MCF 10A (cell line): ENCODE measurements around the gene CCDC28B. TPM values are rescaled to one million over a fixed set of nuclear protein-coding genes. Genes with fewer than 3 reads are reported as not detected.
A peak's percentile ranks its signal among the peaks of the same experiment; 100 is the strongest.

Source experiments
- BruUV-seq: library from RNA; stranded (reverse); fragments of 400-500 nt; replicated peaks from 2 replicates; lab custom pipeline; 2021; lab: Mats Ljungman, UMichigan
- CTCF ChIA-PET: fragments of 300-600 bp; sonication (Branson Sonifier 250); formaldehyde crosslinking; extraction: SDS; loops from one replicate; lab custom pipeline; 2021; ENCODE audit warnings: antibody characterized with exemption, inconsistent platforms; lab: Yijun Ruan, JAX
- POLR2A ChIA-PET: fragments of 300-600, 350-650 bp; sonication (Branson Sonifier 250); formaldehyde crosslinking; extraction: SDS; loops from one replicate; lab custom pipeline; 2020; ENCODE audit warnings: antibody characterized with exemption, inconsistent platforms; lab: Yijun Ruan, JAX
- DNase-seq: peaks from one replicate; pipeline ENCODE4 v3.0.0-alpha.2; 2018; ENCODE audit not compliant: unreplicated experiment
- H3K27ac Mint-ChIP-seq: one replicate; pipeline ENCODE4 v1.8.0; 2022; ENCODE audit warnings: mild to moderate bottlenecking, low read depth, mixed read lengths; ENCODE audit not compliant: unreplicated experiment
- H3K27me3 Mint-ChIP-seq: one replicate; pipeline ENCODE4 v1.8.0; 2022; ENCODE audit warnings: mixed read lengths; ENCODE audit not compliant: insufficient read depth, unreplicated experiment
- H3K36me3 Mint-ChIP-seq: one replicate; pipeline ENCODE4 v1.8.0; 2022; ENCODE audit warnings: mild to moderate bottlenecking, moderate library complexity, mixed read lengths; ENCODE audit not compliant: insufficient read depth, unreplicated experiment
- H3K4me1 Mint-ChIP-seq: one replicate; pipeline ENCODE4 v1.8.0; 2022; ENCODE audit warnings: mixed read lengths; ENCODE audit not compliant: insufficient read depth, unreplicated experiment
- H3K4me3 Mint-ChIP-seq: one replicate; pipeline ENCODE4 v1.8.0; 2022; ENCODE audit warnings: mild to moderate bottlenecking, moderate library complexity, mixed read lengths; ENCODE audit not compliant: unreplicated experiment
- H3K9me3 Mint-ChIP-seq: one replicate; pipeline ENCODE4 v1.8.0; 2022; ENCODE audit warnings: mixed read lengths; ENCODE audit not compliant: unreplicated experiment
- intact Hi-C: fragments of 100-400 bp; cut with micrococcal nuclease; formaldehyde crosslinking; loops from 2 replicates; pipeline ENCODE4 v1.14.1; 2022
- total RNA-seq: library from RNA; stranded (reverse); gene quantifications from 2 replicates; pipeline ENCODE4 v1.2.3, GENCODE V29; 2022
- TF ChIP-seq, protein P1 (sequence below): fragments of 200-600 bp; IDR thresholded peaks from one replicate; pipeline ENCODE4 v1.8.0; 2022; ENCODE audit warnings: antibody characterized with exemption, mild to moderate bottlenecking; ENCODE audit not compliant: unreplicated experiment

Gene CCDC28B
- total RNA-seq, 1 experiment from 2014 or later: 0.91 TPM

DNA sequence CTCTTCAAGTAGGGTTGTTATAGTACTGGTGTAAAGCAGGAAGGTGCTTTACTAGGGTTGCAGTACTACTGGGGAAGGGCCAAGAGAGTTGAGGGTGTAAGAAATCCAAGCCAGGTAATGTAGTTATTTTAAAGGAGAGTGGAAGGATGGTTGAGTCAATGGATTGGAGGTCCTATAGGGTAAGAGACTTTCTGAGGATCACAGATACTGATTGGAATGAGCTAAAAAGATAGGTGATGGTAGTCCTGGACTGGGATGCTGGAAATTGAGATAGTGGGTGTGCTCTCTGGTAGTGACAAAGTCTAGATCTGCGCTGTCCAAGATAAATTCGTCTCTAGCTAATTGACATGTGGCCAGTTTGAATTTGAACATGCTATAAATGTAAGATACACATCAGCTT is 13.9 kb upstream of the CCDC28B start:
- TF ChIP-seq, protein P1, sequence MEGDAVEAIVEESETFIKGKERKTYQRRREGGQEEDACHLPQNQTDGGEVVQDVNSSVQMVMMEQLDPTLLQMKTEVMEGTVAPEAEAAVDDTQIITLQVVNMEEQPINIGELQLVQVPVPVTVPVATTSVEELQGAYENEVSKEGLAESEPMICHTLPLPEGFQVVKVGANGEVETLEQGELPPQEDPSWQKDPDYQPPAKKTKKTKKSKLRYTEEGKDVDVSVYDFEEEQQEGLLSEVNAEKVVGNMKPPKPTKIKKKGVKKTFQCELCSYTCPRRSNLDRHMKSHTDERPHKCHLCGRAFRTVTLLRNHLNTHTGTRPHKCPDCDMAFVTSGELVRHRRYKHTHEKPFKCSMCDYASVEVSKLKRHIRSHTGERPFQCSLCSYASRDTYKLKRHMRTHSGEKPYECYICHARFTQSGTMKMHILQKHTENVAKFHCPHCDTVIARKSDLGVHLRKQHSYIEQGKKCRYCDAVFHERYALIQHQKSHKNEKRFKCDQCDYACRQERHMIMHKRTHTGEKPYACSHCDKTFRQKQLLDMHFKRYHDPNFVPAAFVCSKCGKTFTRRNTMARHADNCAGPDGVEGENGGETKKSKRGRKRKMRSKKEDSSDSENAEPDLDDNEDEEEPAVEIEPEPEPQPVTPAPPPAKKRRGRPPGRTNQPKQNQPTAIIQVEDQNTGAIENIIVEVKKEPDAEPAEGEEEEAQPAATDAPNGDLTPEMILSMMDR: no peak
- POLR2A ChIA-PET: interaction anchor here (0.8 kb wide), 1 partner anchor 19 kb away, joined by 3 read pairs; the partner anchor contains the start of gene IQCC
- CTCF ChIA-PET: no interaction called here
- Mint-ChIP-seq H3K4me1 (peaks cover 25% of the 10 kb centered on the region), H3K4me3 (no peak overlapping the region), H3K36me3 (peaks cover 92% of the 10 kb centered on the region), H3K9me3 (no peaks in the 10 kb centered on the region), H3K27me3 (no peaks in the 10 kb centered on the region), H3K27ac (peak overlapping the region; percentile 49)
- intact Hi-C loops: no loop called here
- no TSS peak for BruUV-seq
- no peak for DNase-seq

DNA sequence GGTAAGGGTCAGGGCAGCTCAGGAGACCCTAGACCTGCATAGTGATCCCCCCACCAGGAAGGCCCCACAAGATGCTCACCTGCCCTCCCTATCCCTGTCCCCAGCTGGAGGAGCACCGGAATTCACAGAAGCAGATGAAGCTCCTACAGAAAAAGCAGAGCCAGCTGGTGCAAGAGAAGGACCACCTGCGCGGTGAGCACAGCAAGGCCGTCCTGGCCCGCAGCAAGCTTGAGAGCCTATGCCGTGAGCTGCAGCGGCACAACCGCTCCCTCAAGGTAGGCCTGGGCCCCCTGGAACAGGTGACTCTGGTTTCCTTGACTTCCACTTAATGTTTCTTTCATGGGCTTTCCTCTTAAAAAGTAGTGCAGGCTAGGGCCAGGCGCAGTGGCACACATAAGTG is 12.5 kb upstream of the CCDC28B start:
- POLR2A ChIA-PET: interaction anchor here (0.6 kb wide), 1 partner anchor 10 kb away, joined by 4 read pairs; no protein-coding TSS in a partner anchor
- no peaks in the 10 kb centered on the region for H3K27me3 Mint-ChIP-seq
- DNase-seq: no peak
- H3K36me3 Mint-ChIP-seq: peaks cover 92% of the 10 kb centered on the region
- TF ChIP-seq, protein P1: no peak
- no peak overlapping the region for H3K27ac Mint-ChIP-seq
- no peaks in the 10 kb centered on the region for H3K9me3 Mint-ChIP-seq
- no TSS peak for BruUV-seq
- CTCF ChIA-PET: no interaction called here
- intact Hi-C loops: no loop called here
- H3K4me1 Mint-ChIP-seq: peaks cover 24% of the 10 kb centered on the region
- no peak overlapping the region for H3K4me3 Mint-ChIP-seq

DNA sequence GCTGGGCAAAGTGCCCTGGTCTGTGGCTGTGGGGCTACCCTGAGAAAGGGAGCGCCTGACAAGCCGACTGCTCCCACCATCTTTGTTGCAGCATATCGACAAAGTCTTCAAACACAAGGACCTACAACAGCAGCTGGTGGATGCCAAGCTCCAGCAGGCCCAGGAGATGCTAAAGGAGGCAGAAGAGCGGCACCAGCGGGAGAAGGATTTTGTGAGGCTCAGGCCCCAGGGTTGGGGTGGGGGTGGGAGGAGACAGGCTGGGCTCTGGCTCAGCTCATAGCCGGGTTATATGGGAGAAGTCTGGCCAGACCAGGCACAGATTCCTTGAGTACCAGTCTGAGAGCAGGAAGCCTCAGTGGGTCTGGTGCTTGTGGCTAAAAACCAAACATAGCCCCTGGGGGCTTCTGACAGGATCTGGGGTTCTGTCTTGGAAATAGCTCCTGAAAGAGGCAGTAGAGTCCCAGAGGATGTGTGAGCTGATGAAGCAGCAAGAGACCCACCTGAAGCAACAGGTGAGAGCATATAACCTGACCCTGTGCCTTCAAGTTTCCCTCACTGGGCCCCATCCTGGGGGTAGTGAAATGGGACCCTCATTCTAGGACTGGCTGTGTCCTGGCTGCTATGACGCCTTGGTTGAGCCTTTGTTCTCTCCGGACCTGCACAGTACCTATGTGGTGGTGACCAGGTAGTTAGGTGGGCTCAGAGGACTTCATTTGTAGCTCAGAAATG is 8.0 kb upstream of the CCDC28B start:
- DNase-seq: no peak
- CTCF ChIA-PET: interaction anchor here (0.5 to 0.7 kb wide), 3 partner anchors 23 to 207 kb away, joined by 3 to 6 read pairs (median 4); no protein-coding TSS in a partner anchor
- no TSS peak for BruUV-seq
- Mint-ChIP-seq H3K4me1 (no peaks in the 10 kb centered on the region), H3K4me3 (no peak overlapping the region), H3K27me3 (no peaks in the 10 kb centered on the region), H3K9me3 (no peaks in the 10 kb centered on the region), H3K27ac (no peak overlapping the region), H3K36me3 (peaks cover 99% of the 10 kb centered on the region)
- TF ChIP-seq, protein P1: no peak
- intact Hi-C loops: no loop called here
- POLR2A ChIA-PET: interaction anchor here (1.2 to 1.6 kb wide), 2 partner anchors 12 to 126 kb away, joined by 3 to 5 read pairs; no protein-coding TSS in a partner anchor

DNA sequence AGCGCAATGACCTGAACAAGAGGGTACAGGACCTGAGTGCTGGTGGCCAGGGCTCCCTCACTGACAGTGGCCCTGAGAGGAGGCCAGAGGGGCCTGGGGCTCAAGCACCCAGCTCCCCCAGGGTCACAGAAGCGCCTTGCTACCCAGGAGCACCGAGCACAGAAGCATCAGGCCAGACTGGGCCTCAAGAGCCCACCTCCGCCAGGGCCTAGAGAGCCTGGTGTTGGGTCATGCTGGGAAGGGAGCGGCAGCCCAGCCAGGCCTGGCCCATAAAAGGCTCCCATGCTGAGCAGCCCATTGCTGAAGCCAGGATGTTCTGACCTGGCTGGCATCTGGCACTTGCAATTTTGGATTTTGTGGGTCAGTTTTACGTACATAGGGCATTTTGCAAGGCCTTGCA is 5.4 kb upstream of the CCDC28B start:
- no TSS peak for BruUV-seq
- Mint-ChIP-seq H3K27me3 (no peaks in the 10 kb centered on the region), H3K9me3 (no peaks in the 10 kb centered on the region), H3K27ac (no peak overlapping the region), H3K36me3 (peaks cover 76% of the 10 kb centered on the region), H3K4me3 (no peak overlapping the region), H3K4me1 (peaks cover 2% of the 10 kb centered on the region)
- CTCF ChIA-PET: interaction anchor here (0.9 kb wide), 1 partner anchor 53 kb away, joined by 4 read pairs; no protein-coding TSS in a partner anchor
- no peak for DNase-seq
- POLR2A ChIA-PET: interaction anchor here (1.2 kb wide), 1 partner anchor 15 kb away, joined by 4 read pairs; no protein-coding TSS in a partner anchor
- TF ChIP-seq, protein P1: no peak
- intact Hi-C loops: no loop called here
